ENCODE results near the gene FAM107B. TPM values are rescaled to one million over a fixed set of nuclear protein-coding genes. Genes with fewer than 3 reads are reported as not detected.

The FAM107B gene
- total and polyA plus RNA-seq, 2 experiments from 2014 or later = 11.0 to 17.6 TPM

- no peaks in the 10 kb centered on the region for H3F3A ChIP-seq (replicated peaks; ENCODE audit: low read depth)
Observed at GRCh38 chr10:14740684-14741247, 33.9 kb downstream of the FAM107B start.

More at GRCh38 chr10:14740684-14741247, 33.9 kb downstream of the FAM107B start:
- Mint-ChIP-seq H3K4me3 (no peak overlapping the region), H3K4me1 (no peaks in the 10 kb centered on the region), H3K9me3 (peaks cover 4% of the 10 kb centered on the region), H3K27me3 (ENCODE audit: insufficient read depth, low read depth, poor library complexity) (peaks cover 2% of the 10 kb centered on the region), H3K27ac (no peak overlapping the region), H3K36me3 (ENCODE audit: low read depth) (no peaks in the 10 kb centered on the region)
- Histone ChIP-seq H3K27me3 (ENCODE audit: insufficient read depth) (no peaks in the 10 kb centered on the region), H3K79me2 (replicated peaks; ENCODE audit: insufficient read depth) (no peaks in the 10 kb centered on the region), H2AFZ (no peak overlapping the region), H3K4me1 (ENCODE audit: insufficient read depth) (no peaks in the 10 kb centered on the region), H3K27ac (ENCODE audit: low read depth) (no peak overlapping the region), H3K4me2 (no peak overlapping the region), H3K36me3 (ENCODE audit: insufficient read depth) (no peaks in the 10 kb centered on the region), H3K9me2 (ENCODE audit: insufficient read depth) (0 out of 2 replicates have a peak, but pooled peaks cover 8% of the 10 kb centered on the region), H4K20me1 (replicated peaks; ENCODE audit: insufficient read depth) (no peaks in the 10 kb centered on the region), H3K4me3 (no peak overlapping the region)
- TF ChIP-seq NANOG (IDR thresholded peaks at IDR 0.05; ENCODE audit: borderline replicate concordance) (no peak), EZH2 (IDR thresholded peaks at IDR 0.05; ENCODE audit: low read depth, unreplicated experiment) (no peak), ZNF331 (CRISPR knock-in tag; IDR thresholded peaks at IDR 0.05; ENCODE audit: low read depth) (no peak), STAT1 (IDR thresholded peaks at IDR 0.05; ENCODE audit: unreplicated experiment) (no peak), ZNF114 (CRISPR knock-in tag; IDR thresholded peaks at IDR 0.05) (no peak), CREB1 (CRISPR knock-in tag; IDR thresholded peaks at IDR 0.05; ENCODE audit: low read depth) (no peak), CTCF (conservative IDR thresholded peaks at IDR 0.05; ENCODE audit: low read depth in 2 of 2) (no peak), POLR2AphosphoS5 (IDR thresholded peaks at IDR 0.05; ENCODE audit: low read depth) (no peak), JUNB (IDR thresholded peaks at IDR 0.05; ENCODE audit: unreplicated experiment) (no peak), EZH2phosphoT487 (IDR thresholded peaks at IDR 0.05; ENCODE audit: unreplicated experiment) (no peak)
- TF ChIP-seq, protein P1, sequence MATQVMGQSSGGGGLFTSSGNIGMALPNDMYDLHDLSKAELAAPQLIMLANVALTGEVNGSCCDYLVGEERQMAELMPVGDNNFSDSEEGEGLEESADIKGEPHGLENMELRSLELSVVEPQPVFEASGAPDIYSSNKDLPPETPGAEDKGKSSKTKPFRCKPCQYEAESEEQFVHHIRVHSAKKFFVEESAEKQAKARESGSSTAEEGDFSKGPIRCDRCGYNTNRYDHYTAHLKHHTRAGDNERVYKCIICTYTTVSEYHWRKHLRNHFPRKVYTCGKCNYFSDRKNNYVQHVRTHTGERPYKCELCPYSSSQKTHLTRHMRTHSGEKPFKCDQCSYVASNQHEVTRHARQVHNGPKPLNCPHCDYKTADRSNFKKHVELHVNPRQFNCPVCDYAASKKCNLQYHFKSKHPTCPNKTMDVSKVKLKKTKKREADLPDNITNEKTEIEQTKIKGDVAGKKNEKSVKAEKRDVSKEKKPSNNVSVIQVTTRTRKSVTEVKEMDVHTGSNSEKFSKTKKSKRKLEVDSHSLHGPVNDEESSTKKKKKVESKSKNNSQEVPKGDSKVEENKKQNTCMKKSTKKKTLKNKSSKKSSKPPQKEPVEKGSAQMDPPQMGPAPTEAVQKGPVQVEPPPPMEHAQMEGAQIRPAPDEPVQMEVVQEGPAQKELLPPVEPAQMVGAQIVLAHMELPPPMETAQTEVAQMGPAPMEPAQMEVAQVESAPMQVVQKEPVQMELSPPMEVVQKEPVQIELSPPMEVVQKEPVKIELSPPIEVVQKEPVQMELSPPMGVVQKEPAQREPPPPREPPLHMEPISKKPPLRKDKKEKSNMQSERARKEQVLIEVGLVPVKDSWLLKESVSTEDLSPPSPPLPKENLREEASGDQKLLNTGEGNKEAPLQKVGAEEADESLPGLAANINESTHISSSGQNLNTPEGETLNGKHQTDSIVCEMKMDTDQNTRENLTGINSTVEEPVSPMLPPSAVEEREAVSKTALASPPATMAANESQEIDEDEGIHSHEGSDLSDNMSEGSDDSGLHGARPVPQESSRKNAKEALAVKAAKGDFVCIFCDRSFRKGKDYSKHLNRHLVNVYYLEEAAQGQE (IDR thresholded peaks at IDR 0.05; ENCODE audit: unreplicated experiment) = no peak
- TF ChIP-seq, protein P2, sequence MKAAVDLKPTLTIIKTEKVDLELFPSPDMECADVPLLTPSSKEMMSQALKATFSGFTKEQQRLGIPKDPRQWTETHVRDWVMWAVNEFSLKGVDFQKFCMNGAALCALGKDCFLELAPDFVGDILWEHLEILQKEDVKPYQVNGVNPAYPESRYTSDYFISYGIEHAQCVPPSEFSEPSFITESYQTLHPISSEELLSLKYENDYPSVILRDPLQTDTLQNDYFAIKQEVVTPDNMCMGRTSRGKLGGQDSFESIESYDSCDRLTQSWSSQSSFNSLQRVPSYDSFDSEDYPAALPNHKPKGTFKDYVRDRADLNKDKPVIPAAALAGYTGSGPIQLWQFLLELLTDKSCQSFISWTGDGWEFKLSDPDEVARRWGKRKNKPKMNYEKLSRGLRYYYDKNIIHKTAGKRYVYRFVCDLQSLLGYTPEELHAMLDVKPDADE (IDR thresholded peaks at IDR 0.05) = no peak
- TF ChIP-seq, protein P3, sequence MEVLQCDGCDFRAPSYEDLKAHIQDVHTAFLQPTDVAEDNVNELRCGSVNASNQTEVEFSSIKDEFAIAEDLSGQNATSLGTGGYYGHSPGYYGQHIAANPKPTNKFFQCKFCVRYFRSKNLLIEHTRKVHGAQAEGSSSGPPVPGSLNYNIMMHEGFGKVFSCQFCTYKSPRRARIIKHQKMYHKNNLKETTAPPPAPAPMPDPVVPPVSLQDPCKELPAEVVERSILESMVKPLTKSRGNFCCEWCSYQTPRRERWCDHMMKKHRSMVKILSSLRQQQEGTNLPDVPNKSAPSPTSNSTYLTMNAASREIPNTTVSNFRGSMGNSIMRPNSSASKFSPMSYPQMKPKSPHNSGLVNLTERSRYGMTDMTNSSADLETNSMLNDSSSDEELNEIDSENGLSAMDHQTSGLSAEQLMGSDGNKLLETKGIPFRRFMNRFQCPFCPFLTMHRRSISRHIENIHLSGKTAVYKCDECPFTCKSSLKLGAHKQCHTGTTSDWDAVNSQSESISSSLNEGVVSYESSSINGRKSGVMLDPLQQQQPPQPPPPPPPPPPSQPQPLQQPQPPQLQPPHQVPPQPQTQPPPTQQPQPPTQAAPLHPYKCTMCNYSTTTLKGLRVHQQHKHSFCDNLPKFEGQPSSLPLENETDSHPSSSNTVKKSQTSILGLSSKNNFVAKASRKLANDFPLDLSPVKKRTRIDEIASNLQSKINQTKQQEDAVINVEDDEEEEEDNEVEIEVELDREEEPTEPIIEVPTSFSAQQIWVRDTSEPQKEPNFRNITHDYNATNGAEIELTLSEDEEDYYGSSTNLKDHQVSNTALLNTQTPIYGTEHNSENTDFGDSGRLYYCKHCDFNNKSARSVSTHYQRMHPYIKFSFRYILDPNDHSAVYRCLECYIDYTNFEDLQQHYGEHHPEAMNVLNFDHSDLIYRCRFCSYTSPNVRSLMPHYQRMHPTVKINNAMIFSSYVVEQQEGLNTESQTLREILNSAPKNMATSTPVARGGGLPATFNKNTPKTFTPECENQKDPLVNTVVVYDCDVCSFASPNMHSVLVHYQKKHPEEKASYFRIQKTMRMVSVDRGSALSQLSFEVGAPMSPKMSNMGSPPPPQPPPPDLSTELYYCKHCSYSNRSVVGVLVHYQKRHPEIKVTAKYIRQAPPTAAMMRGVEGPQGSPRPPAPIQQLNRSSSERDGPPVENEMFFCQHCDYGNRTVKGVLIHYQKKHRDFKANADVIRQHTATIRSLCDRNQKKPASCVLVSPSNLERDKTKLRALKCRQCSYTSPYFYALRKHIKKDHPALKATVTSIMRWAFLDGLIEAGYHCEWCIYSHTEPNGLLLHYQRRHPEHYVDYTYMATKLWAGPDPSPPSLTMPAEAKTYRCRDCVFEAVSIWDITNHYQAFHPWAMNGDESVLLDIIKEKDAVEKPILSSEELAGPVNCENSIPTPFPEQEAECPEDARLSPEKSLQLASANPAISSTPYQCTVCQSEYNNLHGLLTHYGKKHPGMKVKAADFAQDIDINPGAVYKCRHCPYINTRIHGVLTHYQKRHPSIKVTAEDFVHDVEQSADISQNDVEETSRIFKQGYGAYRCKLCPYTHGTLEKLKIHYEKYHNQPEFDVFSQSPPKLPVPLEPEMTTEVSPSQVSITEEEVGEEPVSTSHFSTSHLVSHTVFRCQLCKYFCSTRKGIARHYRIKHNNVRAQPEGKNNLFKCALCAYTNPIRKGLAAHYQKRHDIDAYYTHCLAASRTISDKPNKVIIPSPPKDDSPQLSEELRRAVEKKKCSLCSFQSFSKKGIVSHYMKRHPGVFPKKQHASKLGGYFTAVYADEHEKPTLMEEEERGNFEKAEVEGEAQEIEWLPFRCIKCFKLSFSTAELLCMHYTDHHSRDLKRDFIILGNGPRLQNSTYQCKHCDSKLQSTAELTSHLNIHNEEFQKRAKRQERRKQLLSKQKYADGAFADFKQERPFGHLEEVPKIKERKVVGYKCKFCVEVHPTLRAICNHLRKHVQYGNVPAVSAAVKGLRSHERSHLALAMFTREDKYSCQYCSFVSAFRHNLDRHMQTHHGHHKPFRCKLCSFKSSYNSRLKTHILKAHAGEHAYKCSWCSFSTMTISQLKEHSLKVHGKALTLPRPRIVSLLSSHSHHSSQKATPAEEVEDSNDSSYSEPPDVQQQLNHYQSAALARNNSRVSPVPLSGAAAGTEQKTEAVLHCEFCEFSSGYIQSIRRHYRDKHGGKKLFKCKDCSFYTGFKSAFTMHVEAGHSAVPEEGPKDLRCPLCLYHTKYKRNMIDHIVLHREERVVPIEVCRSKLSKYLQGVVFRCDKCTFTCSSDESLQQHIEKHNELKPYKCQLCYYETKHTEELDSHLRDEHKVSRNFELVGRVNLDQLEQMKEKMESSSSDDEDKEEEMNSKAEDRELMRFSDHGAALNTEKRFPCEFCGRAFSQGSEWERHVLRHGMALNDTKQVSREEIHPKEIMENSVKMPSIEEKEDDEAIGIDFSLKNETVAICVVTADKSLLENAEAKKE (CRISPR knock-in tag; IDR thresholded peaks at IDR 0.05) = no peak
- DNase-seq (ENCODE audit: low spot score) (no peak), ATAC-seq (no peak)

Measured in GM23338 (cell line).